NCI-H69 (cell line): ENCODE measurements around the gene MAGIX.

ENCODE experiments used
- DNase-seq: peaks from one replicate; lab custom pipeline; 2025; lab: John Stamatoyannopoulos, UW

Gene MAGIX

GRCh38 chrX:49184294-49185281 is 22.0 kb downstream of the MAGIX start:
- peak; percentile 95 for DNase-seq

DNA sequence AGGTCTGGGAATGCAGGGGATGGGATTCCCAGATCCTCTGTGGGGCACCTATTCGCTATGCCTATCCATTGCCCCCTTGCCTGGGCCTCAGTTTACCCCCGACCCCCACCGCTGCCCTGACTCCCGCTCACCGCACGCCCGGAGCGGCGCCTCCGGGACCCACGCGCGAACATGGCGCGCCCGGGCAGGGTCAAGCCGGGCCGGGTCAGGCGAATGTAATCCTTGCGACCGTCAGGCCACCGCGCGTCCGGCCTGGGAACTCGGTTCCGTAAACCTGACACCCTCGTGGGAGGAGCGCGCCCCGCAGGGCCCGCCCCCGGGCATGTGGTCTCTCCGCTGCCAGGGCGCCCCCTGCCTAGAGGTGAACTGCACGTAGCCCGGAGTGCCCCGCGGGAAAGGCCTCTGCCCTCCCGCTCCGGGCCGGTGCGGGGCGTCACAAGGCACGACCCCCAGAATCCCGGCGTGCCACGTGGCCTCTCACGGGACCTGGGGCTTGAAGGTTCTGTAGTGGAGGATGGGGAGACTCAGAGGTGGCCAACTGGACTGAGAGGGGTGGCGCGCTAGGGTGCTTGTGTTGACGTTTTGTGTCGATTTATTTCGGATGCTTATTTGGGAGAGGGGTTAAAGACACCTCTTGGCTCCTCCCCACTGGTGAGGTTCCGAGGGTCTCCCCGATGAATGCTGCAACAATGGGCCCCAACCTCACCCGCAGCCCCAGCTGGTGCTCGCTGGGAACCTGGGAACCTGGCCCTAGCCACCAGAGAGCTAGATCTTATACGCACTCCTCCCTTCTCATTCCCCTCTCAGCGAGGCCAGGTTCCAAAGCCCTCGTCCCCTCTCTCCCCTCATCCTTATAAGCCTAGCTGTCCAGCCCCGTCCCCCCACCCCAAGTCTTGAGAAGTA is 23.8 kb downstream of the MAGIX start, which contains the start of gene PRICKLE3:
Gene PRICKLE3 (minus strand): TSS at position 249 of the 903 bp plus-strand sequence. CDS start 76 bp downstream, at position 173.
- DNase-seq, result peak; percentile 78

DNA sequence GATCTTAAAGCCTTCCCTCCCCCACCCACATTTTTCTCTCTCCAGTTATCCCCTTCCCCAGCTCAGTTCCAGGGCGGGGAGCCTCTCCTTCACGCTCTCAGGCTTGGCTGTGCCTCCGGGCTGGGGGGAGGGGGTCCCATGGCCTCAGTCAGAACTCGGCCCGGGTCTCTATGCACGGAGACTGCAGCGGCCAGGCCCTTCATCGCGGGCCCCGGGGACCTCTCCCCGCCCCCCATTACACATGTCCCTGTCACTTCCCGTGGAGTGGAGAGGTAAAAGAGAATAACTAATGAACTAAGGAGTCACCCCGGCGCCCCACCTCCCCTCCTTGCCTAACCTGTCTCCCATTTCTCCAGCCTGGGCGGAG is 24.5 kb downstream of the MAGIX start:
- DNase-seq, result no peak

- no peak for DNase-seq
Measured at GRCh38 chrX:49187526-49187925, 25.0 kb downstream of the MAGIX start.

DNA sequence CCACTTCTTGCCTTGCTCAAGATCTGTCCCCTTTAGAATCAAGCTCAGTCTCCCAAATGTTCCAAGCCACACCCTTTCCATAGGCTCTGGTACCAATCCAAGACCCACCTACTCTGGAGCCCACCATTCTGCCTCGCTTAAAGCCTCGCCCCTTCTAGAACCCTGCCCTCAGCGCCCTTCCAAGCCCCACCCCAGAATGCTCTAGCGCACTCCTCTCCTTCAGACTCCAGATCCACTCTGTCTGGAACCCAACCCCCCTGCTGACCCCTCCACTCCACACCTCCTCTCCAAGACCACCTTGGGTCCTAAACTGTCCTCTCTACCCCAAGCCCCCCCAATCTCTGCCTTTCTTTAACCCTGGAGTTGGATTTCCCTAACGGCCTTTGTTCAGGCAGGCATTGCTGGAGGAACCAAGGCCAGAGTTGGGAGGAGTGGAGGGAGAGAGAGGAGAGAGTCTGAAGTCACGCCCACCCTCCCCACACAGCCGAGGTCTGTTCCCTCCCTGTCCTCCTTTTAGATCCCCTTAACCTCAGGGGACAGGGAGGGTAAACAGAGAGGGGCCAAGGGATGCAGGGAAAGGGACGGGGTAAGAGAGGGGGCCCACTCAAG is 26.0 kb downstream of the MAGIX start:
- DNase-seq, result no peak

- DNase-seq, result no peak
Measured at GRCh38 chrX:49189606-49190005, 27.0 kb downstream of the MAGIX start.

DNA sequence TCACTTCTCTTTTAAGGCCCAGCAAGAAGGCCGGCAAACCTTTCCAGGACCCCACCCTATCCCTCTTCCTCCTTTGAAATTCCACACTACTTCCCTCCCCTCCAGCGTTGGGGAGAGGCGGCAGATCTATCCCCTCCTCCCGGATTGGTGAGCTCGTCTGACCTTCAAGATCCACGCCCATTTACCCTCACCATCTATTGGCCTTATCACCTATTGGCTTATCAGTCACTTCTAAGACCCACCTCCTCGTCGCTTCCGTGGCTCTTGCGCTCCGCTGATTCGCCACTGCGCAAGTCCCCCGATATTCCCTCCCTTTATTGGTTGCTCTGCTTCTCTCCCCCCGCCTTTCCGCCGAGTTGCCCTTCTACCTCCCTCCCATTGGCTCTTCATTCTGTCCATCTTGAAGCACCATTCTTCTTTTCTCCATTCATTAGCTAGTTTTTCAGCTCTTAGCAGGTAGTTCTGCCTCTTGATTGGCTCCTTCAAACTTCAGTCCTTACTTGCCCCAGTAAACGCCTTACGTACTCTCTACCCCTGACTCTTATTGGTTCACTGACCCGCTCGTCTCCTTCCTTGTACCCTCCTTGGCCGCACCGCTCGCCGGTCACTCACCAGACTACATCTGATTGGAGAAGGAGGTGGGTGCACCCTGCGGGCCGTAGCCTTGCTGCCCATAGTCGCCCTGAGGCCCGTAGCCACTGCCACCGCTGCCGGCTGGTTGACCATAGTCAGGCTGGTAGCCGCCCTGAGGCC is 28.4 kb downstream of the MAGIX start:
- DNase-seq, result peak; percentile 98

DNA sequence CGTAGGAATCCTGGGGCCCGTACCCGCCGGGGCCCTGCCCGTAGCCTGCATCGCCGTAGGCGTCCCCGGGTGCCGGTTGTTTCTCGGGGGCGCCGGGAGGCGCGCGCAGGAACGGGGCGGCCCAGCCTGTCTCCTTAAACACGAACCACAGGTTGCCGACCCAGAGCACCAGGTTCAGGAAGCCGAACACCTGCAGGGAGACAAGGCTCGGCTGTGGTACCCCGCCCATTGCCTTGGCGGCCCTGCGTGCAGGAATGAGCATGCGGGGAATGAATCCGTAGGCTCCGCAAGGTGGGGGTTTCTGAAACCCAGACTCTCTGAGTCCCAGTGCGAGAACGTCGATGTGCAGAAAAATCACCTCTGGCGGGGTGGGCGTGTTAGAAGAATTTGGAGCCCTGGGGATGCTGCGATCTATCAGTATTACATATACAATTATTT is 29.0 kb downstream of the MAGIX start:
- DNase-seq, result peak; percentile 69

- DNase-seq, result peak; percentile 22
Measured at GRCh38 chrX:49192722-49193328, 30.3 kb downstream of the MAGIX start.

- no peak for DNase-seq
Measured at GRCh38 chrX:49193542-49193964, 31.0 kb downstream of the MAGIX start.

DNA sequence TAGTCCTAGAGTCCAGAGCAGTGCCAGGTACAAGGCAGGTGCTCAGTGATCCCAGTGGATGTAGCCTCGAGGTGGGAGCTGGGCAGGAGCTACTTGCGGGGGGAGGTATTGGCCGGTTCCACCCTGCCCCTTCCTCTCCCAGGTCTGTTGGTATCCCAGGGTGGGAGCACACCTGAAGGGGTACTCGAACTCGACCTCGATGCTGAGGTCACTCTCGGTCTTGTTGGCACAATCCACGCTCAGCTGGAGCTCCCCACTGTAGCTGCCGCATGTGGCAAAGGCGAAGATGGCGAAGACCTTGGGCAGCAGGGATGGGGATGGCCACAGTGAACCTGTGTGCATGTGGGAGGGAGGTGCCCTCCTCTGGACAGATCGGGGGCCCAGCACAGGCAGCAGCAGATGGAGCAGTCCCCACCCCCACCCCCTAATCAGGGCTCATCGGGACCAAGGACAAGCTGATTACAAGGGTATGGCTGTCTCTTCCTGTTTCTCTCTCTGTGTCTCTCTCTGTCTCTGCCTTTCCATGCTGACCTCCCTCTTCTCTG is 35.1 kb downstream of the MAGIX start:
- no peak for DNase-seq

GRCh38 chrX:49198540-49199314 is 36.2 kb downstream of the MAGIX start:
- no peak for DNase-seq

DNA sequence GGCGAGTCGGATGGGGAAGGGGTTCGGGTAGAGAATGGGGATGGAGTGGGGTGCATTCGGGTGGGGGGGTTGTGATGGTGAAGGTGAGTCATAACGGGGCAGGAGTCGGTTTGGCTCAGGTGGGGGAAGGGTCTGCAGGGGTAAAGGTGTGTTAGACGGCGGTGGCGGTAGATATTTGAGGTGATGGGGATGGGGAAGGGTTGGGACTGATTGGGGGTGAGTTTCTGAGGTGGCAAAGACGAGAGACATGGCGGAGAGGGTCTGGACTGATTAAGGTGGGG is 36.7 kb downstream of the MAGIX start:
- DNase-seq, result no peak

- peak; percentile 90 for DNase-seq
Measured at GRCh38 chrX:49199906-49200771, 37.6 kb downstream of the MAGIX start, which contains the start of gene SYP. Gene SYP (minus strand): TSS chrX:49200193. CDS start chrX:49200186, 7 bp downstream.

- DNase-seq, result peak; percentile 57
Measured at GRCh38 chrX:49202022-49202421, 39.5 kb downstream of the MAGIX start.

GRCh38 chrX:49203536-49203935 is 41.0 kb downstream of the MAGIX start:
- DNase-seq, result no peak

- DNase-seq, result no peak
Measured at GRCh38 chrX:49204017-49204416, 41.5 kb downstream of the MAGIX start.

- DNase-seq, result no peak
Measured at GRCh38 chrX:49204709-49205108, 42.2 kb downstream of the MAGIX start.

DNA sequence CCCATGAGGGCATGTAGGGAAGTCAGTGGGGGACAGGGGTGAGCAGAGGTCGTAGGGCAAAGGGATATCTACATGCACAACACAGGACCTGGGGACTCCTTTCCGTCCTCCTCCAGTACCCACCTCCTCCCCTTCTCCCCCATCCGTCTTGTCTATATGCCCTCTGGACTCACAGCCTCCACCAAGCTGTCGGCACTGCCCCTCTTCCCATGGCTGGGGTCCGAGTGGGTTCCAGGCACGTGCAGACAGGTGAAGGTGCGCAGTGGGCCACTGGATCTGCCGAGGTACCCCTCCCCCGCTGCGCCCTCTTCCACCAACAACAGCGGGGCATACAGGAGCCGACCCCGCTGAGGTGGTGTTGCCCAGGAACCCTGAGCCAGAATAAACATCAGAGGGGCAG is 42.9 kb downstream of the MAGIX start:
- no peak for DNase-seq
